ENCODE measurements around the gene SEC24B. TPM values are rescaled to one million over a fixed set of nuclear protein-coding genes. Genes with fewer than 3 reads are reported as not detected.
"Not testable (repeated sequence)": the region's sequence is repeated elsewhere in the genome, so short reads cannot be mapped to it uniquely, and the experiment has no call there.

SEC24B gene
- total RNA-seq, 2 donors from 2014 or later: 27.2 to 39.1 TPM

GRCh38 chr4:109574931-109575804 lies 141.6 kb downstream of the SEC24B start:
- Histone ChIP-seq H3K27me3 (replicated peaks; ENCODE audit: insufficient read depth) (no peaks in the 10 kb centered on the region), H3K4me3 (no peak overlapping the region), H3K36me3 (no peaks in the 10 kb centered on the region), H3K9me3 (no peaks in the 10 kb centered on the region), H3K27ac (no peak overlapping the region), H3K4me1 (ENCODE audit: control insufficient read depth in 1 of 2, low read depth in 2 of 2) (no peaks in the 10 kb centered on the region)
- DNase-seq (ENCODE audit: low spot score): no peak
- no peak for ATAC-seq (ENCODE audit: insufficient number of reproducible peaks, low FRiP score, low read depth)
- TF ChIP-seq CTCF (IDR thresholded peaks at IDR 0.05): no peak

- ATAC-seq (ENCODE audit: insufficient number of reproducible peaks, low FRiP score, low read depth) (no peak), DNase-seq (ENCODE audit: low spot score) (no peak)
- TF ChIP-seq CTCF (IDR thresholded peaks at IDR 0.05): no peak
- H3K27me3 ChIP-seq (replicated peaks; ENCODE audit: insufficient read depth): no peaks in the 10 kb centered on the region
- no peaks in the 10 kb centered on the region for H3K36me3 ChIP-seq
- H3K27ac ChIP-seq: no peak overlapping the region
- H3K4me3 ChIP-seq: no peak overlapping the region
- H3K9me3 ChIP-seq: no peaks in the 10 kb centered on the region
- H3K4me1 ChIP-seq (ENCODE audit: control insufficient read depth in 1 of 2, low read depth in 2 of 2): no peaks in the 10 kb centered on the region
Measured at GRCh38 chr4:109576462-109576861, 142.8 kb downstream of the SEC24B start.

DNA sequence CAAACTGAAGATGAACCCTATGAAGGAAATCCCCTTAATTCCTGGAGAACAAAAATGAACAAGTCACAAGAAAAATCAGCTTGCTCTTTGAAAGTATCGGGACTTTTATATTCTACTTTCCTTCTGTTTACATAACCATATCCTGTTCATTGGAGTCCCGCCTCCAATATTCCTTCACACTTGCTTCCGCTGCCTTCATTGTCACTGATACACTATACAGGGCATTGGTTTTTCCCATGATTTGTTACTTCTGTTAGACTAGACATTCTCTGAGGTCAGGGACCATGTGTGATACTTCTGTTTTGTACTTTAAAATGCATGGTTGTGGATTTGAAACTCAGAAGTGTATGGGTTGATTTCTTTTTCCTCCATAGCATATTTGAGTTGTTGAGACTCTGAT lies 145.2 kb downstream of the SEC24B start:
- H3K36me3 ChIP-seq: no peaks in the 10 kb centered on the region
- no peak for TF ChIP-seq CTCF (IDR thresholded peaks at IDR 0.05)

DNA sequence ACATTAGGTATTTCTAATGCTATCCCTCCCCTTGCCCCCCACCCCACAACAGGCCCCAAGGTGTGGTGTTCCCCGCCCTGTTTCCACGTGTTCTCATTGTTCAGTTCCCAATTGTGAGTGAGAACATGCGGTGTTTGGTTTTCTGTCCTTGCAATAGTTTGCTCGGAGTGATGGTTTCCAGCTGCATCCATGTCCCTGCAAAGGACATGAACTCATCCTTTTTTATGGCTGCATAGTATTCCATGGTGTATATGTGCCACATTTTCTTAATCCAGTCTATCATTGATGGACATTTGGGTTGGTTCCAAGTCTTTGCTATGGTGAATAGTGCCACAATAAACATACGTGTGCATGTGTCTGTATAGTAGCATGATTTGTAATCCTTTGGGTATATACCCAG lies 146.4 kb downstream of the SEC24B start:
- H3K36me3 ChIP-seq; H3K4me1 ChIP-seq (ENCODE audit: control insufficient read depth in 1 of 2, low read depth in 2 of 2); H3K4me3 ChIP-seq; H3K27ac ChIP-seq; ATAC-seq (ENCODE audit: insufficient number of reproducible peaks, low FRiP score, low read depth); H3K9me3 ChIP-seq; DNase-seq (ENCODE audit: low spot score); H3K27me3 ChIP-seq (replicated peaks; ENCODE audit: insufficient read depth): not testable (repeated sequence)

More for the DNA sequence above, 145.2 kb downstream of the SEC24B start:
- H3K4me3 ChIP-seq: no peak overlapping the region
- no peak for DNase-seq (ENCODE audit: low spot score)
- ATAC-seq (ENCODE audit: insufficient number of reproducible peaks, low FRiP score, low read depth): no peak
- no peaks in the 10 kb centered on the region for H3K27me3 ChIP-seq (replicated peaks; ENCODE audit: insufficient read depth)
- H3K27ac ChIP-seq: no peak overlapping the region
- H3K4me1 ChIP-seq (ENCODE audit: control insufficient read depth in 1 of 2, low read depth in 2 of 2): no peaks in the 10 kb centered on the region
- H3K9me3 ChIP-seq: peaks cover 3% of the 10 kb centered on the region

DNA sequence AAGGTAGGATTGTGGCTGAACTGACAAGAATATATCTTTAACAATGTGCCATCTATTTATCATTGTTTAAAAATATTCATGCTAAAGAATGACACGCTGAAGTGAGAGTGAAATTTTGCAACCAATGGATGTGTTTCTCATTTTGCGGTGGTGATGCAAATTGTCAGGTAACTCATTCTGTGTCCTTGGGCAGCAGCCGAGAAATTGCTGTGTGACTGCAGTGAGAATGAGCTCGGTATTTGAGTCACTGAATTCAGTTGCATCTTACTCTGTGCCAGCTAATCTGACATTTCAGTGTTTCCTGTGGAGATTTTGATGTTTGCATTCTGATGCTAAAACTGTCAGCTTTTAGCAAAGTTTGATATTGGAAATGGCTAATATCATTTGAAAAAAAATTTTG lies 154.6 kb downstream of the SEC24B start:
- Histone ChIP-seq H3K36me3 (no peaks in the 10 kb centered on the region), H3K9me3 (no peaks in the 10 kb centered on the region), H3K4me3 (no peak overlapping the region), H3K4me1 (ENCODE audit: control insufficient read depth in 1 of 2, low read depth in 2 of 2) (no peaks in the 10 kb centered on the region), H3K27ac (no peak overlapping the region), H3K27me3 (replicated peaks; ENCODE audit: insufficient read depth) (no peaks in the 10 kb centered on the region)
- ATAC-seq (ENCODE audit: insufficient number of reproducible peaks, low FRiP score, low read depth): no peak
- no peak for DNase-seq (ENCODE audit: low spot score)
- TF ChIP-seq CTCF (IDR thresholded peaks at IDR 0.05): no peak

Data from thoracic aorta (tissue), 2 donors.